Measurements from ENCODE around the gene ONECUT2.

DNA sequence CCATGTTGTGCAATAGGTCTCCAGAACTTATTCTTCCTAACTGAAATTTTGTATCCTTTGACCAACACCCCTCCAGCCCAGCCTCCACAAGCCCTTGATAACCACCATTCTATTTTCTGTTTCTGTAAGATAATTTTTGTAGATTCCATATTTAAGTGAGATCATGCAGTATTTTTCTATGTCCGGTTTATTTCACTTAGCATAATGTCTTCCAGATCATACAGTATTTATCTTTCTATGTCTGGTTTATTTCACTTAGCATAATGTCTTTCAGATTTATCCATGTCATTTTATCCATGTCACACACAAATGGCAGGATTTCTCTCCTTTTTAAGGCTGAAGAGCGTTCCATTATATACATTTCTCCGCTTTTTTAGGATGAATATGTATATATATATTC is 24.4 kb upstream of the ONECUT2 start:
- TF ChIP-seq, protein P1, sequence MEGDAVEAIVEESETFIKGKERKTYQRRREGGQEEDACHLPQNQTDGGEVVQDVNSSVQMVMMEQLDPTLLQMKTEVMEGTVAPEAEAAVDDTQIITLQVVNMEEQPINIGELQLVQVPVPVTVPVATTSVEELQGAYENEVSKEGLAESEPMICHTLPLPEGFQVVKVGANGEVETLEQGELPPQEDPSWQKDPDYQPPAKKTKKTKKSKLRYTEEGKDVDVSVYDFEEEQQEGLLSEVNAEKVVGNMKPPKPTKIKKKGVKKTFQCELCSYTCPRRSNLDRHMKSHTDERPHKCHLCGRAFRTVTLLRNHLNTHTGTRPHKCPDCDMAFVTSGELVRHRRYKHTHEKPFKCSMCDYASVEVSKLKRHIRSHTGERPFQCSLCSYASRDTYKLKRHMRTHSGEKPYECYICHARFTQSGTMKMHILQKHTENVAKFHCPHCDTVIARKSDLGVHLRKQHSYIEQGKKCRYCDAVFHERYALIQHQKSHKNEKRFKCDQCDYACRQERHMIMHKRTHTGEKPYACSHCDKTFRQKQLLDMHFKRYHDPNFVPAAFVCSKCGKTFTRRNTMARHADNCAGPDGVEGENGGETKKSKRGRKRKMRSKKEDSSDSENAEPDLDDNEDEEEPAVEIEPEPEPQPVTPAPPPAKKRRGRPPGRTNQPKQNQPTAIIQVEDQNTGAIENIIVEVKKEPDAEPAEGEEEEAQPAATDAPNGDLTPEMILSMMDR (conservative IDR thresholded peaks at IDR 0.05; ENCODE audit: low read length), result no peak
- TF ChIP-seq EZH2phosphoT487 (IDR thresholded peaks at IDR 0.05; ENCODE audit: borderline replicate concordance, low read depth, low read length), result no peak
